GM20431 (cell line): ENCODE results near the gene GPD1.

Source experiments
- in situ Hi-C: fragments of 300-500 bp; cut with MseI, MboI; formaldehyde crosslinking; loops from one replicate; pipeline ENCODE4 v1.15.0; 2020; ENCODE audit warnings: low sequenced_read_pairs; ENCODE audit not compliant: unreplicated experiment

The GPD1 gene

DNA sequence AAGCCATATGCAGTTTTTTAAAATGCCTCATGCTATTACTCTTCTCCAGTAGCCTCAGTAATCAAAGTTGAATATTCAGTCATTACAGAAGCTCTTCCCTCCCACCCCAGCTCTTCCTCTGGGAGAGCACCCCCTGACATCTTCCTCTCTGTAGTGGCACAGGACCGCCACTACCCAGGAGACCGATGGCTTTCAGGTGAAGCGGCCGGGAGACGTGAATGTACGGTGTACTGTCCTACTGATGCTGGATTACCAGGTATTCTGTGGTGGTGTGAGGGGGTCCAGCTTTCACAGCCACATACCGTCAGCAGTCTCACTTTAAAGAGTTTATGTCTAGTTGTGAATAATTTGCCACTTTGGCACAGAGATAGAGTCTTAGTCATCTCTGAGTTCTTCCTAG lies 14.1 kb upstream of the GPD1 start:
- in situ Hi-C loops = loop anchor here (10.0 kb wide), 1 partner anchor 85 kb away; no protein-coding TSS in a partner anchor

GRCh38 chr12:50090391-50090790 lies 13.4 kb upstream of the GPD1 start:
- in situ Hi-C loops = no loop called here

GRCh38 chr12:50097952-50098351 lies 5.9 kb upstream of the GPD1 start:
- in situ Hi-C loops = no loop called here

- in situ Hi-C loops = no loop called here
These were observed 4.4 kb upstream of the GPD1 start for GRCh38 chr12:50099302-50100008.

- in situ Hi-C loops = no loop called here
These were observed 3.2 kb upstream of the GPD1 start for GRCh38 chr12:50100561-50100960.

GRCh38 chr12:50101663-50102062 lies 2.1 kb upstream of the GPD1 start:
- in situ Hi-C loops = no loop called here

DNA sequence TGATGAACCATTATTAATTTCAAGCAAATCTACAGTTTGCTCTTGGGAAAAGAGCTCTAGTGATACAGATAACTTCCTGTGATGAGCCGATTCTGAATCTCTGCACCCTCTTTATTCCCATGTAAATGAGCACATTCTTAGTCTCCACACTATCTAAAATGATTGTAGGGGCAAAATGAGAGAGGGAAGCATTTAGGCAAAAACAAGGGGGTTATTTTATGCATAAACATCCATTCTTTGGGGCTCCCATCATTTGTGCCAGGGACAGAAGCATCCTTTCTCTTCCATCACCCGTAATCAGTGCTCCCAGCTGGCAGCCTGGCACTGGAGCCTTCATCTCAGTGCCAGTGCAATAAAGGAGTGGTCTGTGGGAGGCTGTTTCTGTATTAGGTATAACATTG lies 1.7 kb upstream of the GPD1 start:
- in situ Hi-C loops = no loop called here

DNA sequence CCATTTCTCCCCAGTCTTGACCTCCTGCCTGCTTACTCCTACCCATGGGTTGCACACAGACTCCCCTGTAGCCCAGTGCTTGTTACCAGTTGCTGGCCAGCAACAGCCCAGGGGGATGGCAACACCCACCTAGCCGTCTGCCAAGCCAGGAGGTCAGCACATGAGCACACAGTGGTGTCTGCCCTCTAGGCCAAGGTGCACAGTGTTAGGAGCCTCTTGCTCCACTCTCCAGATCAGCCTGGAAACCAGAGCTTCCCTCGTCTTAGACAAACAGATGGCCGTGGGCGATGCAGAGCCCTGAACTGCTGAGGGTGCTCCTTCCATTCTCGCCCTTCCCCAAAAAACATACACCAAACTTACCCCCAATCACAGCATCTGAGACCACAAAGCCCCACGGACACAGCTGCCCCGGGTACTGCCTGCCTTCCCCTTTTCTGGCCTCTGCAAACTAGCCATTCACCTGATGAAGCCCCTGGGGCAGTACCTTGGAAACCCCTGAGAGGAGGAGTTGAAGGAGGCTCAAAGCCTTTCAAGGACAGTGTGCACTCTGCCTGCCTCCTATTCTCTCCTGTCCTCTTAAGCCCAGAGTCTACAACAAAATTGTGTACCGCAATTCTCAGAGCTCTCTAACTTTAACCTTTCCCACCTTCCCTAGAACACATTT lies 1.0 kb upstream of the GPD1 start:
- in situ Hi-C loops = no loop called here

- in situ Hi-C loops = no loop called here
These were observed 457 bp upstream of the GPD1 start for GRCh38 chr12:50103351-50103750.

DNA sequence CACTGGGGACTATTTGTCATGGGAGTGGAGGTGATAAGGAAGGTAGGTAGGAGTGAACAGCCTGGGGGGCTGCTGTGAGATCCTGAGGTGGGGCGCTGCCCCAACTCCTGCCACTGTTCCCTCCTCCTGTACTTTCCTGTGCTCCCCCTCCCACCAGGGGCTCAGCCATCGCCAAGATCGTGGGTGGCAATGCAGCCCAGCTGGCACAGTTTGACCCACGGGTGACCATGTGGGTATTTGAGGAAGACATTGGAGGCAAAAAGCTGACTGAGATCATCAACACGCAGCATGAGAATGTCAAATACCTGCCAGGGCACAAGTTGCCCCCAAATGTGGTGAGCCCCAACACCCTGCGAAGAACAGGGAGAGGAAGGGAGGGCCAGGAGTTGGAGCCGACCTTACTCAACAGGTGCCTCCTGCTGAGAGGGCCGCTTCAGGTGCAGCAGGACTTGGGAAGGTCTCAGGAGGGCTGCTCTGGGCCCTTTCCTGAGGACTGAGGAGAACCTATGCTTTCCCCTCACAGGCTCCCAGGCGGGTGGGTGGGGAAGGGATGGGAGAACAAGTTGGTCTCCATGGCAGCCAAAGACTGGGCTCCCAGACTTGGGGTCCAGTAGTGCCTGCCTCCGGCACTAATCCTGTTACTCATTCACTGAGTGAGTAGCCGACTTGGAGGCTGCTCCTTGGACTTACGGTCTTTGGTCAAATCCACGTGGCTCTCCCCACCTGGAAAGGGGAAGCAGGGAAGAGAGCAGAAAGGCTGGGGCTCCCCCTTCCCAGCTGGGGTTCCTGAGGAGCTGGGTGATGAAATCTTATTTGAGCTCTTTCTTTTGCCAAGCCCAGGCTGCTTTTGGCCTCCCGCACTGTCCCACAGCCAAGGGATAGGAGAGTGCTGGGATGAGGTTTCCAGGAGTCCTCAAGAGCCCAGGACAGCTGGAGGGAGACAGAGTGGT lies 884 bp downstream of the GPD1 start:
- in situ Hi-C loops = no loop called here

- in situ Hi-C loops = no loop called here
These were observed 2.2 kb downstream of the GPD1 start for GRCh38 chr12:50105913-50106450.

- in situ Hi-C loops = no loop called here
These were observed 3.1 kb downstream of the GPD1 start for GRCh38 chr12:50106907-50107306.

DNA sequence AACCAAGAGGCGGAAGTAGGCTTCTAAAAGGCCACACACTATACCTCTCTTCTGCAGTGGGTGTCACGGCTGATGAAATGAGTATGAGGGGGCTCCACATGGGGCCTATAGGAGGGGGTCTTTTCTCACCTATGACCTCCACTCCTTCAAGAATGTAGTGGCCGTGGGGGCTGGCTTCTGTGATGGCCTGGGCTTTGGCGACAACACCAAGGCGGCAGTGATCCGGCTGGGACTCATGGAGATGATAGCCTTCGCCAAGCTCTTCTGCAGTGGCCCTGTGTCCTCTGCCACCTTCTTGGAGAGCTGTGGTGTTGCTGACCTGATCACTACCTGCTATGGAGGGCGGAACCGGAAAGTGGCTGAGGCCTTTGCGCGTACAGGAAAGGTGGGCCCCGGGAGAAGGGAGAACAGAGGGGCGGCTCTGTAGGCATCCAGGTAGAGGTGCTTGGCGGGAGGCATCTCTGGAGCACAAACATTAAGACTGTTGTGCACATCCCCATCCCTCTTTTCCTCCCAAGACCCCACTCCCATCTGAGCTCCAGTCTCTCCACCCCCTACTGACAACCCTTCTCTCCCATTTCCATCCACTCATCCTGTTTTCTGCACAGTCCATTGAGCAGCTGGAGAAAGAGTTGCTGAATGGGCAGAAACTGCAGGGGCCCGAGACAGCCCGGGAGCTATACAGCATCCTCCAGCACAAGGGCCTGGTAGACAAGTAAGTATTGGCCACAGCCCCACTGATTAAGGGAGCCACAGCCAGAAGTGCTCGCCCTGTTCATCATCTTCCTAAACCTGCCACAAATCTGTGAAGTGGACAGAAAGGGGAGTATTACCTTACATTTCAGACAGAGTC lies 3.8 kb downstream of the GPD1 start:
- in situ Hi-C loops = no loop called here

DNA sequence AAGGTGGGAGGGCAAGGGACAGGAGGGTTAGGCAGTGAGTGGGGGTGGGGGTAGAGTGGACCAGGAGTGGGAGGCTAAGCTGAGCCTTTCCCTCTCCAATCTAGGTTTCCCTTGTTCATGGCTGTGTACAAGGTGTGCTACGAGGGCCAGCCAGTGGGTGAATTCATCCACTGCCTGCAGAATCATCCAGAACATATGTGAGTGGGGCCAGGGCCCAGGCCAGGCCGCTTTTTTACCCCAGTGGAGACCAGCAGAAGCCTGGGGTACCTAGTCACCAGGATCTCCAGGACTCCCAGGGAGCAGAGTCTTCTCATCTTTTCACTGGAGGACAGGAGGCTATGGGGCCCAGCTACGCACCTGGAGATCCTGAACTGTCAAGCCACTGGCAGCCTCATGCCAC lies 5.5 kb downstream of the GPD1 start:
- in situ Hi-C loops = no loop called here

DNA sequence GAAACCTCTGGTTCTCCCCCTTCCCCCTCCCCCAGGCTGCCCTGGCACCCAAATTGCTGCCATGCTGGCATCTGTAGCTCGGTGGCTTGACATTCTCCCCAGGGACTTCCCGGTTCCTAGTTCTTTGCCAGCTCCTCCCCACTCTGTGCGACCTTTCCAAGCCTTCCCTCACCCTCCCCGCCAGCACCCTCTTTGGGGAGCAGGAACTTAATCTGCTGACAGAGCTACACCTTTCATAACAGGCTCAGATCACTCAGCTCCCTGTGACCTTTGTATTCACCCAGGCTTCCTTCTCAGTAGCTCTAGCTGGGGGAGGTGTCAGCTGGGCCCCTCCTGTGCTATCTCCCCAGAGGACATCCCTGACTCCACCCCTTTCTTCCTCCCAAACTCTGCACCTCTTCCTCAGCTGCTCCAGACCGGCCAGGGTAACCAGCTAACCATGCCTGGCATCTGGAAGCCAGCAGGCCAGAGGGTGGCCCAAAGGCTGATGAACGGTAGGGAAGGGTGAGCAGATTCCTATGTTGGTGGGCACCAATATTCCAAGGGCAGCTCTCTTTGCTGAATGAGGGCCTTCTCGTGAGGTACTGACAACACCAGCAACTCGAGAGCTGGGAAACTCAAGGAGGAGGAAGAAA lies 6.4 kb downstream of the GPD1 start:
- in situ Hi-C loops = no loop called here

DNA sequence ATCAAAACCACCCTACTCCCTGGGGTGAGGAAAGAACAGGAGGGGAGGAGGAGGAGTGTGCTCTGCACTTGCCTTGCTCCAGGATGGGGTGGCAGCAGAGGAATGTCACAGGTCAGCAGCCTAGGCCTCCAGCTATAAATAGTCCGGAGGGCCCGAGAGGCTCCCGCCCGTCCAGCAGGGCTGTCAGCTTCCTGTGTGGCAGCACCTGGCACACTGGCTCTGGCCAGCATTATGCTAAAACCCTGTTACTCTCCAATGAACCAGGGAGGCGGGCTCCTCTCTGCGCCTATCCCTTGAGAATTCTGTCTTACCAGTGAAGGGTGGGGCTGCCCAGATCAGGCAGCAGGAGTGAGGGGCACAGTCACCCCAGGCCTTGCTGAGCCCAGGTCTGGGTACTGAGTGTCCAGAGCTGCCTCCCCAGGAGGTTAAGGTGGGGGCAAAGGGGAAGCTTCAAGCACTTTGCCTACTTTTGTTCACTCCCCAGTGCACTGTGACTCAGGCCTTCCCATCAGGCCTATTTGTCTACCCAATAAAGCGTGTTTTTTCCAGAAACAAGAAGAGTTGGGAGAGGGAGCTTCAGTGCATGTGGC lies 7.0 kb downstream of the GPD1 start:
- in situ Hi-C loops = no loop called here

GRCh38 chr12:50111395-50111692 lies 7.5 kb downstream of the GPD1 start:
- in situ Hi-C loops = no loop called here

DNA sequence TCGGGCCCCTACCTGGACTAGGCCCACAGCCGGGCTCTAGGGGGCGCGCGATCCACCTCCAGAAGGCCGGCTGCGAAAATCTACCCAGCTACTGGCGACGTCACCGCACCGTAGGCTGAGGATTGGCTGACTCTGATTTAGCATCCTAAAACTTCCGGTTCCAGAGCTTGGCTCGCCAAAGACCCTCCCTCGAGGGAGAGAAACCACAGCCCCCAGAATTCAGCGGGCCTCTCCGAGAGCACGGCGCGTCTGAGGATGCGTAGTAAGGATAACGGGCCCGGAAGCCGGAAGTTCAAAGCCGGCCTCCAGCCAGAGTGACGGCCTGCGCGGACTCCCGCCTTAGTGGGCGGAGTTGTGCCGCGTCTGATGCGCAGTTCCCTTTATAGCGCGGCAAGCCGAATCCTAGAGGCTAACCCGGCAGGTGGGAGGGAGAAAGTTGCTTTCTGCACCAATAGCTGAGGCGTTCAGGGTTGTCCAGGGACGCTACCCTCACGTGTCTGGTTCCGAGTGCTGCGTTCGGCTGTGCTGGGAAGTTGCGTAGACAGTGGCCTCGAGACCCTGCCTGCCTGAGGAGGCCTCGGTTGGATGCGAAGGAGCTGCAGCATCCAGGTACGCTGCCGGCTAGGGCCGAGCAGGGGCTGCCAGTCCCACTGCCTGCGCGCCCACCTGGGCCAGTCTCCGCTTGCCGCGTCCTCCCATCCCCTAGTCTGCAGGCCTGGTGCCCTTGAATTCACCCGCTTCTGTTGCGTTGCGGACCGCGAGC lies 8.1 kb downstream of the GPD1 start, which contains the start of gene COX14:
Gene COX14, plus strand, starts transcription at position 544 of the 763 bp plus-strand sequence. CDS start 7,808 bp downstream, outside the sequence.
- in situ Hi-C loops = no loop called here
